GM18508 (cell line): ENCODE measurements around the gene CXXC1.
"Not testable (repeated sequence)": the region's sequence is repeated elsewhere in the genome, so short reads cannot be mapped to it uniquely, and the experiment has no call there.

Experiments used
- ATAC-seq: cut with Tn5 transposase; IDR thresholded peaks from one replicate; pipeline ENCODE4 v1.9.1; 2021; ENCODE audit warnings: moderate number of reproducible peaks; ENCODE audit not compliant: insufficient read depth, unreplicated experiment

The CXXC1 gene

GRCh38 chr18:50298443-50299284 is 11.2 kb upstream of the CXXC1 start:
- no peak for ATAC-seq

GRCh38 chr18:50297621-50298442 is 10.3 kb upstream of the CXXC1 start:
- ATAC-seq = peak; percentile 77

GRCh38 chr18:50293039-50293438 is 5.5 kb upstream of the CXXC1 start:
- ATAC-seq = no peak

- ATAC-seq = no peak
These were observed 1.6 kb upstream of the CXXC1 start for GRCh38 chr18:50289108-50289443.

- ATAC-seq = not testable (repeated sequence)
These were observed 1.0 kb upstream of the CXXC1 start for GRCh38 chr18:50288348-50289107.

- ATAC-seq = no peak
These were observed 458 bp downstream of the CXXC1 start for GRCh38 chr18:50287028-50287440.

- no peak for ATAC-seq
These were observed 983 bp downstream of the CXXC1 start for GRCh38 chr18:50286391-50287027.

- ATAC-seq = no peak
These were observed 1.7 kb downstream of the CXXC1 start for GRCh38 chr18:50285631-50286321.

GRCh38 chr18:50285071-50285470 is 2.4 kb downstream of the CXXC1 start:
- no peak for ATAC-seq

- no peak for ATAC-seq
These were observed 3.1 kb downstream of the CXXC1 start for GRCh38 chr18:50284255-50284885.

GRCh38 chr18:50283469-50284209 is 3.9 kb downstream of the CXXC1 start:
- ATAC-seq = no peak

- ATAC-seq = no peak
These were observed 4.8 kb downstream of the CXXC1 start for GRCh38 chr18:50282521-50283335.

- ATAC-seq = no peak
These were observed 5.4 kb downstream of the CXXC1 start for GRCh38 chr18:50281972-50282520.

GRCh38 chr18:50281295-50281971 is 6.1 kb downstream of the CXXC1 start, which contains the start of gene MBD1:
Gene MBD1 (minus strand): TSS chr18:50281523. CDS start chr18:50279992, 1,531 bp downstream.
- ATAC-seq = peak; percentile 71

GRCh38 chr18:50280707-50281294 is 6.7 kb downstream of the CXXC1 start:
- ATAC-seq = no peak

- no peak for ATAC-seq
These were observed 7.7 kb downstream of the CXXC1 start for GRCh38 chr18:50279752-50280151.
